GM21576 (cell line): ENCODE data around the gene RAB27B.

Experiments
- ATAC-seq: cut with Tn5 transposase; IDR thresholded peaks from one replicate; pipeline ENCODE4 v1.9.1; 2021; ENCODE audit warnings: mild to moderate bottlenecking, moderate library complexity; ENCODE audit not compliant: unreplicated experiment

The RAB27B gene

GRCh38 chr18:54906331-54907185, 78.3 kb downstream of the RAB27B start:
- no peak for ATAC-seq

- ATAC-seq, result no peak
These were observed 81.3 kb downstream of the RAB27B start for GRCh38 chr18:54909538-54909937.

- no peak for ATAC-seq
These were observed 82.1 kb downstream of the RAB27B start for GRCh38 chr18:54910161-54910919.

- no peak for ATAC-seq
These were observed 83.3 kb downstream of the RAB27B start for GRCh38 chr18:54911551-54911950.

GRCh38 chr18:54914816-54915215, 86.5 kb downstream of the RAB27B start:
- ATAC-seq, result no peak

- no peak for ATAC-seq
These were observed 88.2 kb downstream of the RAB27B start for GRCh38 chr18:54916507-54916906.

GRCh38 chr18:54918060-54918459, 89.8 kb downstream of the RAB27B start:
- no peak for ATAC-seq

GRCh38 chr18:54919412-54919811, 91.1 kb downstream of the RAB27B start:
- no peak for ATAC-seq

GRCh38 chr18:54923339-54923956, 95.2 kb downstream of the RAB27B start:
- no peak for ATAC-seq

- no peak for ATAC-seq
These were observed 96.7 kb downstream of the RAB27B start for GRCh38 chr18:54924948-54925347.

GRCh38 chr18:54926593-54927325, 98.5 kb downstream of the RAB27B start:
- ATAC-seq, result no peak

- ATAC-seq, result no peak
These were observed 100.0 kb downstream of the RAB27B start for GRCh38 chr18:54928236-54928635.

GRCh38 chr18:54931152-54931551, 102.9 kb downstream of the RAB27B start:
- ATAC-seq, result no peak

- ATAC-seq, result no peak
These were observed 104.2 kb downstream of the RAB27B start for GRCh38 chr18:54932472-54932871.

GRCh38 chr18:54938506-54938905, 110.2 kb downstream of the RAB27B start:
- ATAC-seq, result no peak

- no peak for ATAC-seq
These were observed 111.2 kb downstream of the RAB27B start for GRCh38 chr18:54939361-54939917.

- ATAC-seq, result no peak
These were observed 113.9 kb downstream of the RAB27B start for GRCh38 chr18:54942144-54942543.

- ATAC-seq, result no peak
These were observed 114.3 kb downstream of the RAB27B start for GRCh38 chr18:54942569-54942968.
